KG1 (cell line): ENCODE results near the gene SLC26A8.
"Not testable (repeated sequence)": the region's sequence is repeated elsewhere in the genome, so short reads cannot be mapped to it uniquely, and the experiment has no call there.

Experiments used
- DNase-seq: peaks from one replicate; lab custom pipeline; 2025; lab: John Stamatoyannopoulos, UW

SLC26A8 gene

DNA sequence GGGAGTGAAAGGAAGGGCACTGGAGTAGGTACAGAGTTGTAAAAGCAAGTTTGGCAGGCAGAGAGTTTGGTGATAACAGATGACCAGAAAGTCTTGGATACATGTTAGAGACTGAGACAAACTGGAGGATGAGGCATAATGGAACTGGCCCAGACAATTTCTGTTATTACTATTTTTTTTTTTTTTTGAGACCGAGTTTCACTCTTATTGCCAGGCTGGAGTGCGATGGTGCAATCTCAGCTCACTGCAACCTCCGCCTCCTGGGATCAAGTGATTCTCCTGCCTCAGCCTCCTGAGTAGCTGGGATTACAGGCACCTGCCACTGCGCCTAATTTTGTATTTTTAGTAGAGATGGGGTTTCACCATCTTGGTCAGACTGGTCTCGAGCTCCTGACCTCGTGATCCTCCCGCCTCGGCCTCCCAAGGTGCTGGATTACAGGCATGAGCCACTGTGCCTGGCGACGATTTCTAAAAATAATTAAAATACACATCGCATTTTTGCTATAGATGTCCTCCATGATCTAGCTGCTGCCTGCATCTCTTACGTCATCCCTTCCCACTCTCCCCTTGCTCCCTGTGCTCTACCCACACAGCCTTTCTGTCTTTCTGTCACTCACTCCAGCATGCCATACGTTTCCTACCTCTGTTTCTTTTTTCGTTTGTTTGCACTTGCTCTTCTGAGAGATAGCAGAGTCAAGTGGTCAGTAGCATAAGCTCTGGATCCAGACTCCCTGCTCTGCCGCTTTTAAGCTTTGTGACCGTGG, 26.7 kb upstream of the SLC26A8 start:
- DNase-seq = no peak

DNA sequence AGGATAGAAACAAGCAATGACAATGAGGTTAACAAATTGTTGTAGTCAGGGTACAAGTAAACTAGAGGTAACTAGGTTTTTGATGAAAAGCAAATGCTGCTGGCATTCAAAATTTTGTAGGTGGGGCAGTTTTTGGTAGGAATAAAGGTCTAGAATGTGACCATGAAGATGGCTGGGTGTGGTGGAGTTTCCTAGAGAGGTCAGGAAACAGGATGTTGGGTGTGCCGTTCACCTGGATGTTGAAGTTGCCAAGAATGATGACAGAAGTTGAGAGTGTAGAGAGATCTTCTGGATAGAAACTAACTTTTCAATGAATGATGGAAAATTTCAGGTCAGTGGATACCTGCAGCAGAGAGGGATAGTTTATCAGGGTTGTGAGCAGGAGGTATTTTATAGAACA, 25.9 kb upstream of the SLC26A8 start:
- no peak for DNase-seq

DNA sequence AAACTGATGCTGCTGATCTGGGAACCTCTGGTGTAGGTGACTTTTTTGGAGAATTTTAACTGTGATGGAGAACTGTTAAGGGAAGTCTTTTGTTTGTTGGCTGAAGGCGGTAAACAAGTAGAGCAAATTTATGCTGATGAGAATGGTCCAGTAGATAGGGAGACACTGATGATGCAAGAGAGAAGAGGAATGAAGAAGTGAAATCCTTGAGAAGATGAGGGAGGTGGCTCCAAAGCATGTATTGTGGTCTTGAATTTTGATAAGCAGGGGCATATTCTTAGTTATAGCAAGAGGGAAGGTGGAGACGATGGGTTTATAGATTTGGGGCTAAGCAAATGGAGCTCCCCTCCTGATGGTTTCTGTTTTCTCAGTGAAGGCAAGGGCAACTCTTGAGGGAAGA, 25.1 kb upstream of the SLC26A8 start:
- DNase-seq = no peak

DNA sequence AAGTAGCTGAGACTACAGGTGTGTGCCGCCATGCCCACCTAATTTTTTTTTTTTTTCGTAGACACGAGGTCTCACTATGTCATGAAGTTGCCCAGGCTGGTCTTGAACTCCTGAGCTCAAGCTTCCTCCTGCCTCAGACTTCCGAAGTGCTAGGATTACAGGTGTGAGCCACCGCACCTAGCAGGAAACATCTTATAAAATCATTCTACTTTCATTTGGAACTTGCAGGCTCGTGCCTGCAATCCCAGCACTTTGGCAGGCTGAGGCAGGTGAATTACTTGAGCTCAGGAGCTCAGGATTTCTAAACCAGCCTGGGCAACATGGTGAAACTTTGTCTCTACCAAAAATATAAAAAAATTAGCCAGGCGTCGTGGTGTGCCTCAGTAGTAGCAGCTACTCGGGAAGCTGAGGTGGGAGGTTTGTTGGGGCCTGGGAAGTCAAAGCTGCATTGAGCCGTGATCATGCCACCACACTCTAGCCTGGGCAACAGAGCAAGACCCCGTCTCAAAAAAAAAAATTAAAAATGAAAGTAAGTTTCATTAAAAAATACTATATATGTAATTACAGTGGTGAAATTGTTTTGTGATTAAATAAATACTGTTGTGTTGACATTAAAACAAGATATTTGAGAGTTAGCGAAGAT, 18.3 kb upstream of the SLC26A8 start:
- no peak for DNase-seq

DNA sequence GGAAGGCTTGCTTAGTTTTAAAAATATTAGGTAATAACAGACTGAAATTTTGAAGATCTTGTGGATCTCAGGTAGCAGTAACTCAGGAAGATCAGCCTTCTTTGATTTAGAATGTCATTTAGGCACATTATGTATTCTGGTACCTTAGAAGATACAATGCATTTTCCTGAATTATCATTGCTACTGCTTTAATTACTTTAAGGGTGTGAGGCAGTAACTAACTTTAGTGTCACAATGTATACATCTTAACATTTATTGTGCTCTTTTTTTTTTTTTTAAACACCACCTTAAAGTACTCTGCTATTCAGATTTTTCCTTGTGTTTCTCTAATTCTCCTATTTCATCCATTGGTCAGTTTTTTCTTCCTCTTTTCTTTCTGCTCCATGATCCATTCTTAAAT, 16.5 kb upstream of the SLC26A8 start:
- DNase-seq = no peak

DNA sequence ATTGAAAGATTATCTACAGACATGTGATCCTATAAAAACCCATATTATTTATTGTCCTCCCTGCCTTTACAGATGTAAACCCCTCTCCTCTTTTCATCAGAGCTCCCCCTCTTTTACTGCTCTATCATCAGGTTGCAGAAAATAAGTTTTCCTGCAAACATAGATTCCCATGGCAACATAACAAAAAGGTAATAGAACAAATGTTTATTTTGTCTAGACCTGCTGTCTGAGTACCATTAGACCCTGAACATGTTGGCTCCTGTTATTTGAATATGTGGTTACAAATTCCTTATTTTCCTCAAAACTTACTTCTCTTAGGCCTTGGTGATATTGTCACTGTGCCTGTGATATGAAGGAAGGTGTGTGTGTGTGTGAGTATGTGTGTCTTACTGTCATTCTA, 14.7 kb upstream of the SLC26A8 start:
- no peak for DNase-seq

DNA sequence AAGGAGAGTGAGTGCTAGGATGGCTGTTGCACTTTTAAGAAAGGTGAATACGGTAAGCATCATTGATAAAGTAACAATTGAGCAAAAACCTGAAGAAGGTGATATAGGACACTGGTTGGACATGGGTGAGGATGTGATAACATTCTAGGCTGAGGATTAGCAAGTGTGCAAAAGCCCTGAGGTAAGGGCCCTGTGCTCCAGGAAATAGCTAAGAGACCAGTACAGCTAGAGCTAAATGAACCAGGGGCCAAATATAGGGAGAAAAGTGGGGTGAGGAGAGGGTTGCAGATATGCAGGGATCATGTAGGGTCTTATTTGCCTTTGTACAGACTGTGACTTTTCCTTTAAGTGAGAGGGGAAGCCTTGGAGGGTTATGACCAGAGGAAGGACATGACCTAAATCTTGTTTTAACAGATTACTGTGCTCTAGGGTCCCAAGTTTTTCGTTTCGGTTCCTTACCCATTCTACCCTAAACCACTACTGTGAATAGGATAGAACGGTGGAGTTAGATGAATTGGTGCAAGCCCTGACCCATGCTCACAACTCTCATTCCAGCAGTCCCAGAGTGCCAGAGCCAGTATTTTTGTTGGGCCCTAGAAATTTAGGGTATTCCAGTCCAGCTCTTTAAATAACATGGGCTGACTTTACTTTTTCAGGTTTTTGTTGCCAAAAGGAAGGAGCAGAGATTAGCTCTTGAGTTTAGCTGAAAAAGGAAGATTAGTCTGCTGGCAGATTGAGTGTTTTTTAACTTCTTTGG, 13.9 kb upstream of the SLC26A8 start:
- no peak for DNase-seq

DNA sequence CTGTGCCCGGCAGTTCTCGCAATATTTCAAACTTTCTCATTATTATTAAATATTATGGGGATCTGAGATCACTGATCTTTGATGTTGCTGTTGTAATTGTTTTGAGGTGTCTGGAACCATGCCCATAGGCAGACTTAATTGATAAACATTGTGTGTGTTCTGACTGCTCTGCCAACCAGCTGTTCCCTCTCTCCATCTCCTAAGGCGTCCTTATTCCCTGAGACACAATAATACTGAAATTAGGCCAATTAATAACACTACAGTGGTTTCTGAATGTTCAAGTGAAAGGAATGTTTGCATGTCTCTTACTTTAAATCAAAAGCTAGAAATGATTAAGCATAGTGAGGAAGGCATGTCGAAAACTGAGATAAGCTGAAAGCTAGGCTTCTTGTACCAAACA, 10.8 kb upstream of the SLC26A8 start:
- DNase-seq = no peak

DNA sequence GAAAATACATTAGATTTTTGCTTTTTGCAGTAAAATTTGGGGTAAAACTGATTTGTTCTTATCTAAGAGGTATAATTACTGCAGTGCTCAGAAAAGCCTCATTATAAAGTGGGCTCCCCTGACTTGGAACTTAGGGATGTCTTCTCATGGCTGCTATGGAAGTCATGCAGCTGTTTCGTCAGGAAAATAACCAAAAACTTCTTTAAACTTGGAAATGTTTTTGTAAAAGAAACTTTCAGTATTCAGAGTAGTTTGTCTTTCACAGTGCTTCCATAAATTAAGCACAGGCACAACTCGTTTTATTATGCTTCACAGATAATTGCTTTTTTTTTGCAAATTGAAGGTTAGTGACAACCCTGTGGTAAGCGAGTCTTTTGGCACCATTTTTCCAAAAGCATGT, 10.0 kb upstream of the SLC26A8 start:
- no peak for DNase-seq

DNA sequence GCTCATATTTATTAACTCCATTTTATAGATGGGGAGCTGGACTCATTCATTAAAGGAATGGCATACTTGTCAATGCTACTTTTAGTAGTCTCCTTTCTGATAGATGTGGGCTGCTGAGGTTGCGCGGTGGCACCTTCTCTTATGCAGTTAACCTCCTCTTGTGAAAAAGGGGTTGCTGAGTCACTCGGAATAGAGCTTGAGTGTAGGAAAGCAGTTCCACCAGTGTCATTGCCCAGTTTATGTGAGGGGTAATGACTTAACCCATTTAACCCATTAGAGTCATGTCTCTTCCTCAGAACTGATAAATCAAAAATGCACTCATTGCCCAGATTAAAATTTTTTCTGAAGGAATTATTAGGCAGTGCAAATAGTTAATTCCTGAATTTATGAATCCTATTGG, 9.5 kb upstream of the SLC26A8 start:
- no peak for DNase-seq

DNA sequence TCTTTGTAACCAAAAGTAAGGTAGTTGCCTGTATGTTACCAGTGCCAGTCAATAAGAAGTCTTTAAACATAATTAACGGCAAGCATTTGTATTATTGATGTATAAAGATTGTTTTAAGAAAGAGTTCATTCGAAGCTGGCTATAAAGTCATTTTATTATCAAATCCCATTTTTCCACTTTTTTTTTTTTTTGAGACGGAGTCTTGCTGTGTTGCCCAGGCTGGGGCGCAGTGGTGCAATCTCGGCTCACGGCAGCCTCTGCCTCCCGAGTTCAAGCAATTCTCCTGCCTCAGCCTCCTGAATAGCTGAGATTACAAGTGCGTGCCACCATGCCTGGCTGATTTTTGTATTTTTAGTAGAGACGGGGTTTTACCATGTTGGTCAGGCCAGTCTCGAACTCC, 8.7 kb upstream of the SLC26A8 start:
- not testable (repeated sequence) for DNase-seq

DNA sequence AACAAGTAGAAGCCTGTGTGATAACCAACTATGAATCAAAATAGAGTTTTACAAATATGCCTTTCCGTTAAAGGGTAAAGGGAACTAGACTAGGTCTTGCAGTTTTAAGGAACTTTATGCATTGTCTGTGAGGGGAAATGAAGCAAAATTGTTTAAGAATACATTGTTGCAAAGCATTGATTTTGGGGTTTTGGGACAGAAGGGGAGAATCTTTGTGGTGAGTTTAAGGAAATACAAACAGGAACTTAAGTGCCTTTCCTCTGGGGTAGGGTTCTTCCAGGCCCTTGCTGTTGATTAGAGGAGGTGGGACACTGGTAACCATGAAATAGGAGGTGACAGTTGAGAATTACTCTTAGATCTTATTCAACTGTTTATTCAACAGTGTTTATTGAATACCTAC, 7.8 kb upstream of the SLC26A8 start:
- peak; percentile 47 for DNase-seq

DNA sequence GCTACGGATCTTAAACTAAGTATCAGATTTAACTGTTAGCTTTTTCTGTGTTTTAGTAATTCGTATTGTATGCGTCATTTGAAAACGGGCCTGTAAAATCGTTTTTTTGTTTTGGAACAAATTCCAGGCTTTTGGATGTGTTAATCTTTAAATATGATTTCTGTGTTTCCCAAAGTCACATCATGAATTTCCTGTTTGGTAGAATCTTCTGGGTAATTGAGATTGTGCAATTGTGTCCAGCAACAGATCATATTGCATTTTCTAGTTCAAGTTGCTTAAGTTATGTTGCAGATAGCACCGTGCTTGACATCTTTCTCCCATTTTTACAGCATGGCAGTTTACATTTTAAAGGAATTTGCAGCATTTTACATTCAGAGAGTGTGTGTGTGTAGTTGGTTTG, 5.0 kb upstream of the SLC26A8 start:
- DNase-seq = no peak

DNA sequence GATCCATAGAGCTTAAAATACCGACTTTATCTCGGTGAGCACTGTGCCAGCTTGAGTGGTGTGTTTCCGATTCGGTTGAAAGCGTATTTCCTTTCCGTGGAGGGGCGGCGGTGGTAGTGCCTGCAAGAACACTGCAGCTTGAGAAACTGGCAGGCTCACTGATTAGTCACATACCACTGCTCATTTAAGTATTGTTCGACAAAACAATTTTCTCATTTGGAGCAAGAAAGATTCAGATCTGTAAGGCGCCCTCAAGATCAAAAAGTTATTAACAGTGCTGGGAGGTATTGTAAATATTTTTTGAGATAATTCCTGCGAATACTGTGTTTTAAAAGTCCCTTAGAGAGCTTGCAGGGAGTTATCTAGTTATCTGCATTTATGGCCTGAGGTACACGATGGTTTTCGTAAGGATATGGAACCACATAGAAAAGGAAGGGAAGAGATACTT, 4.5 kb upstream of the SLC26A8 start:
- DNase-seq = peak; percentile 53

DNA sequence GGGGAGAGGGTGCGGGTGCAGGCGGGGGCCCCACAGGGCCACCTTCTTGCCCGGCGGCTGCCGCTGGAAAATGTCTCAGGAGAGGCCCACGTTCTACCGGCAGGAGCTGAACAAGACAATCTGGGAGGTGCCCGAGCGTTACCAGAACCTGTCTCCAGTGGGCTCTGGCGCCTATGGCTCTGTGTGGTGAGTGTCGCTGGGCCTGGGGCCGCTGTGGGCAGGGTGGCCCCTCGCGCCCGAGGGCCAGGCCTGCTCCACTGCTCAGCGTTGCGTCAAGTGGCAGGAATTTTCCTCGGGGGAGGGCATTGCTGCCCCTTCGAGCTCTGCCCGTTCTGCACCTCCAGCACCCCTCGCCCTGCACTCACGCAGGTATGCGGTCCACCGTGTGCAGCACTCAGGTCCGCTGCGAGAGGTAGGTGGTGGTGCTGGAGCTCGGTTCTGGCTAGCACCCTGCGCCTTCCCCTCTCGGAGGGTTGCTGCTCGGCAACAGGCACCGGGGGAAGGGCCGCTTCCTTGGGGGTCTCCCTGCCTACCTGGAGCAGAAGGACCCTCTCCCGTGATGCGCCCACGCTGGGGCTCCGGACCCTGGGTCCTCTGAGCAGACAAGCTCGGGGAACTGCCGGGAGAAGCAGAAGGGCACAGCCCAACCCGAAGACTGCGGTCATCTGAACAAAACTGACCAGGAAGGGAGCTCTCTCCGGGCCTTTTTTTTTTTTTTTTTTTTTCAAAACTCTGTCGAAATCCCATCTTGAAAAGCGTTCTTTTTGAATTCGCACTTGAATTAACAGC, 3.8 kb upstream of the SLC26A8 start:
- no peak for DNase-seq

DNA sequence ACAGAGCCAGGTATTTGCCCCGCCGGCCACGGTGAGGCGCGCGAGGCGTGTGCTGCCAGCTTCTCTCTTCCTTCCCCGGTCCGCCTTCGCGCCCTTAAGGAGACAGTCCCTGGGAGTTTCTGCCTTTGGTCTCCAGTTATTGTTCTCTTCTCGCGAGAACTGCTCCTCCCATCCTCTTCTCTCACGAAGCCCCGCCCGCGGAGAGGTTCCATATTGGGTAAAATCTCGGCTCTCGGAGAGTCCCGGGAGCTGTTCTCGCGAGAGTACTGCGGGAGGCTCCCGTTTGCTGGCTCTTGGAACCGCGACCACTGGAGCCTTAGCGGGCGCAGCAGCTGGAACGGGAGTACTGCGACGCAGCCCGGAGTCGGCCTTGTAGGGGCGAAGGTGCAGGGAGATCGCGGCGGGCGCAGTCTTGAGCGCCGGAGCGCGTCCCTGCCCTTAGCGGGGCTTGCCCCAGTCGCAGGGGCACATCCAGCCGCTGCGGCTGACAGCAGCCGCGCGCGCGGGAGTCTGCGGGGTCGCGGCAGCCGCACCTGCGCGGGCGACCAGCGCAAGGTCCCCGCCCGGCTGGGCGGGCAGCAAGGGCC, 3.2 kb upstream of the SLC26A8 start, which contains the start of gene MAPK14:
Gene MAPK14 (plus strand): TSS at position 308 of the 587 bp plus-strand sequence. CDS start 350 bp downstream, outside the sequence.
- peak; percentile 97 for DNase-seq

DNA sequence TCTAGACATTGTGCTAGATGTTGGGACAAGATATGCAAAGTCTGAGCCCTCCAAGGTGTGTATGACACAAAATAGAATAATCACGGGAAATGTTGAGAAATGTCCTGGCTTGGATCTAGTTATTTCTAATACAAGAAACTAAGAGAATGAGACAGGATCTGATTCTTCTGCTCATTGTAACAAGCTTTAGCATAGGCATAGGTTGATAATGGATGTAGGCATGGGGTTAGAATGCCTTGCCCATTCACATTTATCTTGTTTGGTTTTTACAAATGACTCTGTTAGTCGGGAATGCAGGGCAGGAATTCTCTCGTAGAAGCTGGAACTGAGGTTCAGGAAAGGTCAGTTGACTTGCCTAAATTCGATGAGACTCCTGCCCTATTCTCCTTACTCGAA, 1.5 kb upstream of the SLC26A8 start:
- no peak for DNase-seq

DNA sequence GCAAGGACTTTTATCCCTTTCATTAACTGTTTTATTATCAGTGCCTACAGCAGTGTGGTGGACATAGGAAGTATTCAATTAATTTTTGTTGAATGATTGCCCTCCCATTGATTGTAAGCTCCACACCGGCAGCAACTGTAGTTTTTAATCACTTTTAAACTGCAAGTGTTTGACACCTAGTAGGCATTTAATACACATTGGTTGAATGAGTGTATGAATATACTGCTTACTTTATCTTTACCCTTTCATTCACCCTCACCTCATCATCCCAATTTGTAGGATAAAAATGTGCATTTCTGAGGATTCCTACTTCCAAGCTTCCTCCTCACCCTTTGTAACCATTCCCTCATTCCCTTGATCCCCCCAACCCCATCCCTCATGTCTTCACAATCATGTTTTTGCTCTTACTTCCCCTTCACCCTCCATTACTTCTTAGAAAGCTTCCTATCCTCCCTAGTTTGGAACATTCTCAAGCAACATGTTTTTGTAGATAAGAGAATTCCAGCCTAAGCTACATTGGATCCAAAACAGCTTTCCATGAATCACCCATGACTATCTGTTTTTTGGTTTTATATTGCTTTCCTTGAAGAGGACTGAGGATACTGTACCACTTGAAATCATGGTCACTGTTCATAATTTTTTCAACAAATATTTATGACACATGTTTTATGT, 955 bp upstream of the SLC26A8 start:
- no peak for DNase-seq

DNA sequence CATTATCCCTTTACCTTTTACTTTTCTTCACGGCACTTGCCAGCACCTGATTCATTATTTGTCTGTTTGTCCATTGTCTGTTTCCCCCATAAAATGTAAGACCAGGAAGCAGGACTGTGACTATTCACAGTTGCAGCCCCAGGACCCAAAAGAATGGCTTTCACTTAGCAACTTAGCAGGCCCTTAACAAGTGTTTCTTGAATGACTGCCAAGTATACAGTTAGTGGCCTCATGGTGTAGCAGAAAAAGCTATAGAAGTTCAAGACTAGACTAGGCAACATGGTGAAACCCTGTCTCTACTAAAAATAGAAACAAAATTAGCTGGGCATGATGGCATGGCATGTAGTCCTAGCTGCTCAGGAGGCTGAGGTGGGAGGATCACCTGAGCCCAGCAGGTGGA, 4.3 kb downstream of the SLC26A8 start:
- no peak for DNase-seq

DNA sequence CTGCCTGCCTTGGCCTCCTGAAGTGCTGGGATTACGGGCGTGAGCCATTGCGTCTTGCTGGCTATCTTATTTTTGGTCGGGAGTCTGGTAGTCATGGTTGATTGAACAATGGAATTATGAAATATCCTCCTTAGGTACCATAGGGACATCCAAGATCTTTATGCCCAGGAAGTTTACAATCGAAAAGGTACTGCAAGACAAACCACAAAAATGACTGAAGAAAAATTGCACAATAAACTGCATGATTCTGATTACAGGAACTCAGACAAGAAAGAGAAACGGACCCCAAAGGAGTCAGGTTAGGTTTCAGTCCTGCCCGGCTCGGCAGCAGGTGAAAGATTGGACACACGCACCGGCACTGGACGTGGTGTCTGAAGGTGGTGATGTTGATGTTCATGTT, 5.3 kb downstream of the SLC26A8 start:
- DNase-seq = no peak

DNA sequence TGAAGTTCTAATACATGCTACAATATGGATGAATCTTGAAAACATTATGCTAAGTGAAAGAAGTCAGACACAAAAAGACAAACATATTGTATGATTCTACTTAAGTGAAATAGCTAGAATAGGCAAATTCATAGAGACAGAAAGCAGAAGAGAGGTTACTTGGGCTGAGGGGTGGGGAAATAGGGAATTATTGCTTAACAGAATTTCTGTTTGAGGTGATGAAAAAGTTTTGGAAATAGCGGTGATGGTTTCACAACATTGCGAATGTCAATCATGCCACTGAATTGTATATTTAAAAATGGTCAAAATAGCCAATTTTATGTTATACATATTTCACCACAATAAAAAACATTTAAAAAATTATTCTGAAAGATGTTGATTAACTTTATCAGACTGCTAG, 6.1 kb downstream of the SLC26A8 start:
- DNase-seq = no peak
